Activated CD4-positive, alpha-beta T cell treated with anti-CD3 and anti-CD28 coated beads for 36 hours (primary cell): ENCODE data around the gene SORD. TPM values are rescaled to one million over a fixed set of nuclear protein-coding genes. Genes with fewer than 3 reads are reported as not detected.

Experiments
- ATAC-seq: fragments of 200-7000 bp; cut with Tn5 transposase; one replicate; pipeline ENCODE4 v1.10.0; 2021; ENCODE audit warnings: mild to moderate bottlenecking, moderate library complexity
- CTCF ChIA-PET: fragments of 350-600 bp; sonication (Branson Sonifier 250); formaldehyde crosslinking; loops from one replicate; lab custom pipeline; 2021; ENCODE audit warnings: antibody characterized with exemption; lab: Charles Lee
- POLR2A ChIA-PET: fragments of 350-600 bp; sonication (Branson Sonifier 250); formaldehyde crosslinking; loops from one replicate; lab custom pipeline; 2021; ENCODE audit warnings: antibody characterized with exemption, inconsistent platforms; lab: Charles Lee
- DNase-seq: peaks from one replicate; pipeline ENCODE4 v3.0.0-alpha.2; 2020
- H3K27ac Mint-ChIP-seq: one replicate; pipeline ENCODE4 v1.8.0; 2021; ENCODE audit warnings: mixed read lengths
- H3K27me3 Mint-ChIP-seq: one replicate; pipeline ENCODE4 v1.8.0; 2021; ENCODE audit warnings: mixed read lengths
- H3K36me3 Mint-ChIP-seq: one replicate; pipeline ENCODE4 v1.8.0; 2021; ENCODE audit warnings: low read depth, mixed read lengths
- H3K4me1 Mint-ChIP-seq: one replicate; pipeline ENCODE4 v1.8.0; 2021; ENCODE audit warnings: mixed read lengths
- H3K4me3 Mint-ChIP-seq: one replicate; pipeline ENCODE4 v1.8.0; 2021; ENCODE audit warnings: mild to moderate bottlenecking, moderate library complexity, mixed read lengths
- H3K9me3 Mint-ChIP-seq: one replicate; pipeline ENCODE4 v1.8.0; 2021; ENCODE audit warnings: low read depth, mixed read lengths
- intact Hi-C, 2 experiments: fragments of 100-400 bp; cut with DNase I in 1 of 2; cut with micrococcal nuclease in 1 of 2; formaldehyde crosslinking; loops; one replicate each; pipeline versions ENCODE4 v1.14.2 to v1.15.1; 2022 to 2024; cut with DNase I, micrococcal nuclease
- total RNA-seq, 2 experiments: library from RNA; stranded (reverse); gene quantifications; one replicate each; pipeline ENCODE4 v1.2.3, GENCODE V29; 2021

SORD gene
- total RNA-seq, 2 experiments from 2014 or later: 17.1 to 17.7 TPM

DNA sequence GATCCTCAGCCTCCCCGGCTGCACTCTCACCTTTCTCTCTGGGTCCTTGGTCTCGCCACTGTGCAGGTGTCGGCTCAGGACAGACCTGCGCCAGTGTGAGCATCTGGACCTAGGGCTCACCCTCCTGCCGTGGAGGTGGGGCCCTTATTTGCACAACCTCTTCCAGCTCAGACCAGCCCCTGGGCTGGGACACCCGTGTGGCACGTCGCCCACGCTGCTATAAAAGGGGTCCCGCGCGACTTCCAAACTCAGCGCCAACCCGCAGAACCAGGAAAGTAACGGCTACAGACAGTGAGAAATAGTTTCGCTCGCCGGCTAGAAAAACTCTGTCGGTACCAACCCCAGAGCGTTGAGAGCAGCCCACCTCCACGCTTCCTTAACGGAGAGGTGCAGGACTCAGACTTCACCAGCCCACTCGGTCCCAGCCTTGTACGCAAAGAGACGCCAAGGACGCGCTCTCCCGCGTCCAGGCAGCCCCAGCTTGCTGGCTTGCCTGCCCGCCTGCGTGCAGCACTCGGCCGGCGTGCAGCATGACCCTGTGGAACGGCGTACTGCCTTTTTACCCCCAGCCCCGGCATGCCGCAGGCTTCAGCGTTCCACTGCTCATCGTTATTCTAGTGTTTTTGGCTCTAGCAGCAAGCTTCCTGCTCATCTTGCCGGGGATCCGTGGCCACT is 91.2 kb downstream of the SORD start, which contains the start of the genes DUOX2 and DUOXA2:
DUOX2 (minus strand) TSS at position 97 of the 675 bp plus-strand sequence. CDS start 761 bp downstream, outside the sequence.
DUOXA2 (plus strand) TSS at position 251 of the 675 bp plus-strand sequence; CDS start at position 531, 280 bp downstream.
- ATAC-seq (no peak), DNase-seq (peak; percentile 24)
- ChIA-PET CTCF (interaction anchor here (0.9 to 3.7 kb wide), 2 partner anchors 11 to 49 kb away, joined by 3 to 36 read pairs; no protein-coding TSS in a partner anchor), POLR2A (no interaction called here)
- Mint-ChIP-seq H3K4me1 (peaks cover 41% of the 10 kb centered on the region), H3K9me3 (no peaks in the 10 kb centered on the region), H3K27me3 (peaks cover 70% of the 10 kb centered on the region), H3K27ac (no peak within 1 kb of the TSS), H3K4me3 (no peak within 1 kb of the TSS), H3K36me3 (no peaks in the 10 kb centered on the region)
- intact Hi-C loops: no loop called here

DNA sequence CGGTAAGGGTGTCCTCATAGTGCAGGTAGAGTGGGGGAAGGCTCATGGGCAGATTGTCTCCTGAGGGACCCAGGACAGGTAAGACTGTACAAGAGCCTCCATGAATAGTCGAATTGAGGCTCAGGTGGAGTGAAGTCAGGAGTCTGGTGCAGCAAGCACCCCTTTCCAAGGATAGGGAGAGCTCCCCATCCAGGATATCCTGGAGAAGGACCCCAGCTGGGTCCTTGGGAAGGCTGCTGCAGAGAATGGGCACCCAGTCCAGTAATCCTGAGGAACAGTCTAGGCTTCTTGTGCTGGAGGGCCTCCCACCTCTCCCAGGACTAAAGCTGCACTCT is 91.7 kb downstream of the SORD start:
- intact Hi-C loops: loop anchor here (5.0 kb wide), 3 partner anchors 147 to 288 kb away; partner anchors contain the start of gene GATM (in 1 of the 2)
- no peaks in the 10 kb centered on the region for H3K36me3 Mint-ChIP-seq
- H3K4me1 Mint-ChIP-seq: peaks cover 41% of the 10 kb centered on the region
- DNase-seq (no peak), ATAC-seq (no peak)
- ChIA-PET CTCF (interaction anchor here (0.7 to 3.7 kb wide), 3 partner anchors 10 to 164 kb away, joined by 3 to 36 read pairs (median 3); no protein-coding TSS in a partner anchor), POLR2A (no interaction called here)
- no peak overlapping the region for H3K4me3 Mint-ChIP-seq
- H3K9me3 Mint-ChIP-seq: no peaks in the 10 kb centered on the region
- H3K27me3 Mint-ChIP-seq: peaks cover 66% of the 10 kb centered on the region
- no peak overlapping the region for H3K27ac Mint-ChIP-seq

DNA sequence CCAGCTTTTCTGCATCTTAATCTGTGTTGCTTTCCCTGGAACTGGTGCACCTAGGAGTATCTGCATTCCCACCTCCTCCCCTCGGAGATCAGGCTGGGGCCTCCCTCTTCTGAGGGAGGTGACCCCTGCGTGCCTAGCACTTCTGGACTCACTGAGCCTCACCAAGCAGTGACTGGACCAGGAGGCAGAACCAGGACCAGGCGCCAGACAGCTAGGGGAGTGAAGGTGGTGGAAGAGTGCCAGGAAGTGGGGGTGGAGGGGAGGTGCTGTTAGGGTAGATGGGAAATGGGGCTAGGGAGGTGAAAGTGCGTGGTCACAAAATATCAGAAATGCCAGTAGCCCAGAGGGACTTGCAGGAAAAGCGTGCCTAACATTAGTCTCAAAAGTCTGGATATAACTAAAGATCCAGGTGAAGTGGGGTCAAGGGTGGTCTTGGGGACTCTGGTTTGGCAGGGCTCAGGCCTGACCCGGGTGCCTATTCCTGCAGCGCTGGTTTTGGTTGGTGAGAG is 92.4 kb downstream of the SORD start:
- Mint-ChIP-seq H3K27ac (no peak overlapping the region), H3K9me3 (no peaks in the 10 kb centered on the region), H3K36me3 (no peaks in the 10 kb centered on the region), H3K27me3 (peaks cover 61% of the 10 kb centered on the region), H3K4me1 (peaks cover 41% of the 10 kb centered on the region), H3K4me3 (no peak overlapping the region)
- DNase-seq (no peak), ATAC-seq (no peak)
- POLR2A ChIA-PET: no interaction called here
- intact Hi-C loops: loop anchor here (5.0 kb wide), 3 partner anchors 148 to 287 kb away; partner anchors contain the start of gene GATM (in 1 of the 2)
- CTCF ChIA-PET: interaction anchor here (0.7 to 3.7 kb wide), 4 partner anchors 9 to 163 kb away, joined by 3 to 36 read pairs (median 3); no protein-coding TSS in a partner anchor

DNA sequence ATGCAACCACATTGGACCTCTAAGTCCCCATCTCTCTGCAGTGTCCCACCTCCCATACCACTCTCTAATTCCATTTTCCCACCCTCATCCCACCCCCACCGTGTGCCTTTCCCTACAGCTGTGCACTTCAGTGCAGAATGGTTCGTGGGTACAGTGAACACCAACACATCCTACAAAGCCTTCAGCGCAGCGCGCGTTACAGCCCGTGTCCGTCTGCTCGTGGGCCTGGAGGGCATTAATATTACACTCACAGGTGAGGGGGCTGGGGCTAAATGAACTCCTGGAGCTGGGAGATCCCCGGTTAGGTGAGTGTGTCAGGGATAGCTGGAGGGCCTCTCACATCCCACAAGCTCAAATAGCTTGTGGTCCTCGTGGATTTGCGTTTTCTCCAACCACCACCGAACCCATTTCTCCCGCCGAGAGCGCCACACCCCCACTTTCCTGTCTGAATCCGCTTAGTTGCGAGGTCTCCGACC is 93.0 kb downstream of the SORD start:
- intact Hi-C loops: loop anchor here (5.0 kb wide), 3 partner anchors 149 to 286 kb away; partner anchors contain the start of gene GATM (in 1 of the 2)
- no peaks in the 10 kb centered on the region for H3K9me3 Mint-ChIP-seq
- no peak for ATAC-seq
- CTCF ChIA-PET: interaction anchor here (0.7 to 1.1 kb wide), 2 partner anchors 15 to 85 kb away, joined by 3 to 4 read pairs; no protein-coding TSS in a partner anchor
- H3K4me1 Mint-ChIP-seq: peaks cover 41% of the 10 kb centered on the region
- H3K27me3 Mint-ChIP-seq: peaks cover 58% of the 10 kb centered on the region
- H3K27ac Mint-ChIP-seq: no peak overlapping the region
- no peak for DNase-seq
- POLR2A ChIA-PET: no interaction called here
- no peaks in the 10 kb centered on the region for H3K36me3 Mint-ChIP-seq
- H3K4me3 Mint-ChIP-seq: no peak overlapping the region

DNA sequence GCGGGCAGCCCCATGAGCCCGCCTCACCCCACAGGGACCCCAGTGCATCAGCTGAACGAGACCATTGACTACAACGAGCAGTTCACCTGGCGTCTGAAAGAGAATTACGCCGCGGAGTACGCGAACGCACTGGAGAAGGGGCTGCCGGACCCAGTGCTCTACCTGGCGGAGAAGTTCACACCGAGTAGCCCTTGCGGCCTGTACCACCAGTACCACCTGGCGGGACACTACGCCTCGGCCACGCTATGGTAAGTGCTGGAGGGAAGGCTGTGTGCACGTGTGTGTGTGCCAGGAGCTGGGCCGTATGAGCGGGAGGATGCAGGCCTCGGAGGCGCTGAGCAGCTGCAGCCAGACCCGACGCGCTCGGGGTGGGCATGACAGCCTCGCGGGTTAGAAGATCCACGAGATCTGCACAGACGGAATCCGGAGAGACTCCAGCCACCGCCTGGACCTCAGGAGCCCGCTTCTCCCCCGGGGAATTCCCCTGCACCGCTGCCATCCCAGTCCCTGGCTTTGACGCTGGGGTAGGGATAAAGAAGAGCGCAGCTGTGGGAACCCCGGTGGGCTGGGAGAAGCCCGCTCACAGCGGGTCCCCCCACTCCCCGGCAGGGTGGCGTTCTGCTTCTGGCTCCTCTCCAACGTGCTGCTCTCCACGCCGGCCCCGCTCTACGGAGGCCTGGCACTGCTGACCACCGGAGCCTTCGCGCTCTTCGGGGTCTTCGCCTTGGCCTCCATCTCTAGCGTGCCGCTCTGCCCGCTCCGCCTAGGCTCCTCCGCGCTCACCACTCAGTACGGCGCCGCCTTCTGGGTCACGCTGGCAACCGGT is 93.7 kb downstream of the SORD start:
- Mint-ChIP-seq H3K27ac (no peak overlapping the region), H3K36me3 (no peaks in the 10 kb centered on the region), H3K4me3 (no peak overlapping the region), H3K27me3 (peaks cover 58% of the 10 kb centered on the region), H3K4me1 (peaks cover 40% of the 10 kb centered on the region), H3K9me3 (no peaks in the 10 kb centered on the region)
- ChIA-PET CTCF (interaction anchor here (0.6 to 1.1 kb wide), 3 partner anchors 14 to 184 kb away, joined by 3 to 4 read pairs (median 3); no protein-coding TSS in a partner anchor), POLR2A (no interaction called here)
- ATAC-seq: no peak
- intact Hi-C loops: loop anchor here (5.0 kb wide), 3 partner anchors 149 to 286 kb away; partner anchors contain the start of gene GATM (in 1 of the 2)
- peak; percentile 26 for DNase-seq

DNA sequence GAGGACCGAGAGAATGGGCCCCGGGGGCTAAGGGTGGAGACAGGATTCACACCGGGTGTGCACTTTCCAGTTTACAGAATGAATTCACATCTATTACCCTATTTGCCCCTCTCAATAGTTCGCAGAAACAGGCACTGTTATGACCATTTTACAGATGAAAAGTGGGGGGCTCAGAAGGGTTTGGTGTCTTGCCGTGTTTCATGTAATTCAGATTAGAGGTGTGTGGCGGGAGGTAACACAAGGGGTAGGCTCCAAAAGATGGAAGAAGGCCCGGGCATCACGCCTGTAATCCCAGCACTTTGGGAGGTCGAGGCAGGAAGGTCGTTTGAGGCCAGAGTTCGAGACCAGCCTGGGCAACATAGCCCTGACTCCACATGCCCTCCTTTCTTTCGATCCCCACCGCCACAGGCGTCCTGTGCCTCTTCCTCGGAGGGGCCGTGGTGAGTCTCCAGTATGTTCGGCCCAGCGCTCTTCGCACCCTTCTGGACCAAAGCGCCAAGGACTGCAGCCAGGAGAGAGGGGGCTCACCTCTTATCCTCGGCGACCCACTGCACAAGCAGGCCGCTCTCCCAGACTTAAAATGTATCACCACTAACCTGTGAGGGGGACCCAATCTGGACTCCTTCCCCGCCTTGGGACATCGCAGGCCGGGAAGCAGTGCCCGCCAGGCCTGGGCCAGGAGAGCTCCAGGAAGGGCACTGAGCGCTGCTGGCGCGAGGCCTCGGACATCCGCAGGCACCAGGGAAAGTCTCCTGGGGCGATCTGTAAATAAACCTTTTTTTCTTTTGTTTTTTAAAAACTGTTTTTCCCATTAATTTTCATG is 94.5 kb downstream of the SORD start:
- peaks cover 32% of the 10 kb centered on the region for H3K4me1 Mint-ChIP-seq
- no peaks in the 10 kb centered on the region for H3K36me3 Mint-ChIP-seq
- ATAC-seq (peak; percentile 11), DNase-seq (no peak)
- H3K27me3 Mint-ChIP-seq: peaks cover 52% of the 10 kb centered on the region
- no peak overlapping the region for H3K27ac Mint-ChIP-seq
- no peaks in the 10 kb centered on the region for H3K9me3 Mint-ChIP-seq
- H3K4me3 Mint-ChIP-seq: peak overlapping the region; percentile 13
- intact Hi-C loops: loop anchor here (1.0 to 5.0 kb wide), 5 partner anchors 19 to 285 kb away; partner anchors contain the start of gene GATM (in 1 of the 2)
- ChIA-PET CTCF (interaction anchor here (0.7 to 2.0 kb wide), 44 partner anchors 8 to 381 kb away, joined by 3 to 29 read pairs (median 5); partner anchors contain the start of genes DUOX1, SORD and TRIM69), POLR2A (interaction anchor here (0.6 kb wide), 1 partner anchor 1520 kb away, joined by 3 read pairs; no protein-coding TSS in a partner anchor)

DNA sequence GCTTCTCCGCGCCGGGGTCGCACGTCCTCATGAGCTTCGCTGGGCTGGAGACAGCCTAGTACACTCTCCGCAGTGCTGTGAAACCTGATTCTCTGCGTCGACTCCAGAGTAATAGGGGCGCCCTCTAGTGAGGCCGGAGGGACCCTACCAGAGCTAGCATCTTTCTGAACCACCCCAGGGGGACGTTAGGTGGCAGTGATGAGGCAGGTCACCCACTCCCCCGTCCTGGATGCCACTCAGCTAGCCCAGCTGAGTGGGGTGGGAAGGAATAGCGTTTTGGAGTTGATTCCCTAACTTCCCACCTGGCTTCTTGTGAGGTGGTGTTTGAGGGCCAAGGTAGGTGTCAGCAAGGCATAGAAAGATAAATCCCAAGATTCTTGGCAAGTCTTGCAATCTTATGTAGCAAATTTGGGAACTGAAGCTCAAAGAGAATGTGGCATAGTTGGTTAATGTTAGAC is 95.2 kb downstream of the SORD start:
- peaks cover 27% of the 10 kb centered on the region for H3K4me1 Mint-ChIP-seq
- no peak overlapping the region for H3K27ac Mint-ChIP-seq
- H3K27me3 Mint-ChIP-seq: peaks cover 46% of the 10 kb centered on the region
- CTCF ChIA-PET: interaction anchor here (0.6 to 2.0 kb wide), 55 partner anchors 9 to 458 kb away, joined by 3 to 29 read pairs (median 4); partner anchors contain the start of genes DUOX1, SORD and TRIM69
- H3K4me3 Mint-ChIP-seq: peak overlapping the region; percentile 13
- H3K36me3 Mint-ChIP-seq: no peaks in the 10 kb centered on the region
- DNase-seq (peak; percentile 92), ATAC-seq (peak; percentile 99)
- no peaks in the 10 kb centered on the region for H3K9me3 Mint-ChIP-seq
- intact Hi-C loops: loop anchor here (1.0 to 5.0 kb wide), 5 partner anchors 19 to 284 kb away; partner anchors contain the start of gene GATM (in 1 of the 2)
- POLR2A ChIA-PET: interaction anchor here (0.6 kb wide), 2 partner anchors 192 to 1519 kb away, joined by 3 read pairs; no protein-coding TSS in a partner anchor

DNA sequence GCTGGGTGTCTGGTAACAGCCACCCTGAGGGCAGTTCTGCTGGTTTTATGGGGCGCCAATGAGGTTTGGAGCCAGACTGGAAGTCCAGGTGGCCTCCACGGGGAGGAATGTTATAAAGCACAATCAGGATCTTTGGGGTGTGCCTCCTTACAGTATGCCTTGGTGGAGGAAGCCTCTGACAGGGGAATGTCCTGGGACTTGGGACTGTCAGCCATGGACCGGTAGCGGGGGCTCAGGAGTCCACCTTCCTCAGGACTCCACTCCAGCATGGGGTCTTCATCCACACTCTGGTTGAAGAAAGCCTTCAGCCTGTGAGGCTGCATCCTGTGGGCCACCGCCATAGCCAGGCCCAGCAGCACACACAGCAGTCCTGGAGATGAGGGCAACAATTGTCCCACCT is 96.0 kb downstream of the SORD start:
- Mint-ChIP-seq H3K36me3 (no peaks in the 10 kb centered on the region), H3K9me3 (no peaks in the 10 kb centered on the region), H3K4me1 (peaks cover 21% of the 10 kb centered on the region), H3K4me3 (no peak overlapping the region), H3K27ac (no peak overlapping the region), H3K27me3 (peaks cover 39% of the 10 kb centered on the region)
- ChIA-PET CTCF (interaction anchor here (0.6 to 2.0 kb wide), 31 partner anchors 8 to 457 kb away, joined by 3 to 29 read pairs (median 5); partner anchors contain the start of genes DUOX1 and SORD), POLR2A (no interaction called here)
- ATAC-seq (no peak), DNase-seq (no peak)
- intact Hi-C loops: loop anchor here (1.0 to 5.0 kb wide), 5 partner anchors 18 to 283 kb away; partner anchors contain the start of gene GATM (in 1 of the 2)

DNA sequence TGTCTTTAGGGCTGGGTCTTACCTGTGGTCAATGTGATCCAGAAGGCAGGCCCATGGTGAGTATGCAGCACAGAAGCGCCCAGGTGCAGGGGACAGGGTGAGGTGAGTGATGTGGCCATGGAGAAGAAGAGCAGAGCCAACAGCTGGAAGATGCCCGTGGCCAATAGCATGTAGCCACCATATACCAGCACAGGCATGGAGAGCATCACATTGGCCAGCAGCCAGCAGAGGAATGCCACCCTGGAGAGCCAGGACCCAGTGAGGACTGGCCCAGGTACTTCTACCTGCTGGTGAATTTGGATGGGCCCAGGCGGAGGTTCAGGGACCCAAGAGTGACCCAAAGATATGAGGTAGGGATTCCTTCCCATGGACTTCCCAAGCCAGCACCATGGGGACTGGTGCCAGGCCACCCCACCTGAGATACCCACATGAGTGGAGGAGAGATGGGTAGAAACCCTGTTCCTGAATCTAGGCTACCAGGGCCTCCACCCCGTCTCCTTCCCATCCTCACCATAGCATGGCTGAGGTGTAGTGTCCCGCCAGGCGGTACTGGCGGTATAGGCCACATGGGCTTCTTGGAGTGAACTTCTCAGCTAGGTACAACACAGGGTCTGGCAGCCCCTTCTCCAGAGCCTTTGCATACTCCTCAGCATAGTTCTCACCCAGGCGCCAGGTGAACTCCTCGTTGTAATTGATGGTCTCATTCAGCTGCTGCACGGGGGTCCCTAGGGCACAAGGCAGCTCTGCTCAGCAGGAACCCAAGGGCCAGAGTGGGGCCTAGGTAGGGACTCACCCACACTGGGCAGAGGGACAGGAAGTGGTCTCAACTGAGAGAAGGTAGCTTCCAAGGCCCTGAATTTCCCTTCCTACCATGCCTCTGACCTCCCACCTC is 97.3 kb downstream of the SORD start:
- ChIA-PET CTCF (no interaction called here), POLR2A (no interaction called here)
- ATAC-seq (no peak), DNase-seq (no peak)
- Mint-ChIP-seq H3K4me3 (no peak overlapping the region), H3K36me3 (no peaks in the 10 kb centered on the region), H3K9me3 (no peaks in the 10 kb centered on the region), H3K27me3 (peaks cover 32% of the 10 kb centered on the region), H3K27ac (no peak overlapping the region), H3K4me1 (peaks cover 18% of the 10 kb centered on the region)
- intact Hi-C loops: no loop called here
